Esophagus squamous epithelium (tissue), 5 donors: Measurements from ENCODE around the gene FGD6. TPM values are rescaled to one million over a fixed set of nuclear protein-coding genes. Genes with fewer than 3 reads are reported as not detected.

Experiments
- DNase-seq: peaks from one replicate; lab custom pipeline; 2025; lab: John Stamatoyannopoulos, UW
- H3K27ac ChIP-seq, 4 donors: fragments of 200-600 bp; sonication (generic); one replicate each; pipeline ENCODE4 v1.5.1; 2016 to 2019; ENCODE audit warnings: mild to moderate bottlenecking in 1 of 4
- H3K27me3 ChIP-seq, 4 donors: fragments of 200-600 bp; sonication (generic); 1 replicate in 3 of 4; 2 replicates in 1 of 4; pipeline versions ENCODE4 v1.5.1 to v1.6.0; 2017 to 2021; ENCODE audit warnings: antibody characterized with exemption in 1 of 4
- H3K36me3 ChIP-seq, 3 donors: fragments of 200-600 bp; sonication (generic); one replicate each; pipeline ENCODE4 v1.5.1; 2016 to 2019
- H3K4me1 ChIP-seq, 3 donors: fragments of 200-600 bp; sonication (generic); one replicate each; pipeline ENCODE4 v1.5.1; 2017 to 2019
- H3K4me3 ChIP-seq, 4 donors: fragments of 200-600 bp; sonication (generic); 1 replicate in 3 of 4; 2 replicates in 1 of 4; pipeline ENCODE4 v1.5.1; 2016 to 2019; ENCODE audit warnings: mild to moderate bottlenecking in 2 of 4, moderate library complexity in 1 of 4
- H3K9me3 ChIP-seq, 3 donors: fragments of 200-600 bp; sonication (generic); one replicate each; pipeline ENCODE4 v1.5.1; 2016 to 2019
- POLR2A ChIP-seq, 4 donors: fragments of 450-650 bp; IDR thresholded peaks; one replicate each; pipeline ENCODE4 v1.6.1; 2017; ENCODE audit warnings: antibody characterized with exemption in 4 of 4, mild to moderate bottlenecking in 4 of 4, moderate library complexity in 3 of 4
- WGBS, 2 donors: methylation state at CpG; one replicate each; pipeline ENCODE4 v1.1.5; 2018; 5-methylcytosine and 5-hydroxymethylcytosine counted together
- intact Hi-C: fragments of 100-400 bp; cut with DNase I; formaldehyde crosslinking; loops from one replicate; pipeline ENCODE4 v1.15.0; 2022
- total RNA-seq, 4 donors: library from RNA; depleted of rRNA; stranded (reverse); fragments of >200 nt; gene quantifications; one replicate each; pipeline ENCODE4 v1.1.0, GENCODE V29; 2016
- TF ChIP-seq, protein P1 (sequence below), 6 experiments: fragments of 450-650 bp in 4 of 6; fragments of 200-600 bp in 2 of 6; sonication (generic) in 2 of 6; IDR thresholded peaks; one replicate each; pipeline ENCODE4 v1.5.1; 2016 to 2019; ENCODE audit warnings: antibody characterized with exemption in 6 of 6, mild to moderate bottlenecking in 4 of 6, moderate library complexity in 4 of 6
- donor health status: DM: yes; HTN: yes; CAD: no.

Gene FGD6
- total RNA-seq, 4 donors from 2014 or later: 10.0 to 19.1 (median 13.2) TPM

DNA sequence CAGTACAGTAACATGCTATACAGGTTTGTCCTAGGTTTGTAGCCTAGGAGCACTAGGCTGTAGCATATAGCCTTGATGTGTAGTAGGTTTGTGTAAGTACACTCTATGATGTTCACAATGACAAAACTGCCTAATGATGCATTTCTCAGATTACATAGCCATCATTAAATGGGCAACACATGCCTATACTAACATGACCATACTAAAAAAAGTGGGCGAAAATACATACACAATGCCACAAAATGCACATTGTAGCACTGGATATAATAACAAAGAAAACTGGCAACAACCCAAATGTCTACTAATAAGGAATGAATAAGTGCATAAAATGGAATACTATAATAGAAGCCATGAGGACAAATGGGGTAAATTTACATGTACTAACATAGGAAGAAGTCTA lies 182.5 kb downstream of the FGD6 start:
- Histone ChIP-seq H3K4me1 (no peaks in the 10 kb centered on the region), H3K27ac (no peak overlapping the region), H3K27me3 (no peaks in the 10 kb centered on the region), H3K36me3 (peaks cover 0 to 94% (median 0%) of the 10 kb centered on the region in 3 donors), H3K4me3 (no peak overlapping the region), H3K9me3 (no peaks in the 10 kb centered on the region)
- DNase-seq: no peak
- intact Hi-C loops: no loop called here
- WGBS, 2 donors: 84 to 93% methylated on average over 1 of the region's 1 CpG
- TF ChIP-seq POLR2A (IDR thresholded peaks at IDR 0.05): no peak
- TF ChIP-seq, protein P1, sequence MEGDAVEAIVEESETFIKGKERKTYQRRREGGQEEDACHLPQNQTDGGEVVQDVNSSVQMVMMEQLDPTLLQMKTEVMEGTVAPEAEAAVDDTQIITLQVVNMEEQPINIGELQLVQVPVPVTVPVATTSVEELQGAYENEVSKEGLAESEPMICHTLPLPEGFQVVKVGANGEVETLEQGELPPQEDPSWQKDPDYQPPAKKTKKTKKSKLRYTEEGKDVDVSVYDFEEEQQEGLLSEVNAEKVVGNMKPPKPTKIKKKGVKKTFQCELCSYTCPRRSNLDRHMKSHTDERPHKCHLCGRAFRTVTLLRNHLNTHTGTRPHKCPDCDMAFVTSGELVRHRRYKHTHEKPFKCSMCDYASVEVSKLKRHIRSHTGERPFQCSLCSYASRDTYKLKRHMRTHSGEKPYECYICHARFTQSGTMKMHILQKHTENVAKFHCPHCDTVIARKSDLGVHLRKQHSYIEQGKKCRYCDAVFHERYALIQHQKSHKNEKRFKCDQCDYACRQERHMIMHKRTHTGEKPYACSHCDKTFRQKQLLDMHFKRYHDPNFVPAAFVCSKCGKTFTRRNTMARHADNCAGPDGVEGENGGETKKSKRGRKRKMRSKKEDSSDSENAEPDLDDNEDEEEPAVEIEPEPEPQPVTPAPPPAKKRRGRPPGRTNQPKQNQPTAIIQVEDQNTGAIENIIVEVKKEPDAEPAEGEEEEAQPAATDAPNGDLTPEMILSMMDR (IDR thresholded peaks at IDR 0.05): no peak

Other genes with a start within 250 kb of the FGD6 start
- gene NDUFA12, start 213.8 kb downstream of the FGD6 start, total RNA-seq: 100 to 1,000 TPM in 2 of 4 donors, 10 to 100 TPM in 2; 86.1 to 163 (median 97.6) TPM
- 10 to 100 TPM; 13.3 to 36.0 (median 19.6) TPM for gene NR2C1, start 143.8 kb downstream of the FGD6 start, total RNA-seq
- 10 to 100 TPM; 27.7 to 82.0 (median 45.3) TPM for gene VEZT, start 340 bp upstream of the FGD6 start, total RNA-seq